HL-60 (cell line): ENCODE measurements around the gene CHTF8.

ENCODE experiments used
- DNase-seq, 2 experiments: peaks; one replicate each; pipeline ENCODE4 v3.0.0-alpha.2; 2010 to 2020; ENCODE audit warnings: low read depth in 1 of 2, low spot score in 1 of 2
- H3K27ac ChIP-seq: fragments of 250-450 bp; sonication (Bioruptor Pico); replicated peaks from 2 replicates; pipeline ENCODE4 v1.5.1; 2020; ENCODE audit warnings: mild to moderate bottlenecking, moderate library complexity
- H3K27me3 ChIP-seq: fragments of 250-450 bp; sonication (Bioruptor Pico); 2 replicates; pipeline ENCODE4 v1.5.1; 2021; ENCODE audit warnings: mild to moderate bottlenecking, moderate library complexity; ENCODE audit not compliant: insufficient read depth, poor library complexity, severe bottlenecking
- H3K4me3 ChIP-seq: replicated peaks from 2 replicates; pipeline ENCODE4 v1.5.1; 2011; ENCODE audit warnings: mild to moderate bottlenecking, control low read depth, low read length; ENCODE audit not compliant: insufficient read depth
- GABPA ChIP-seq: IDR thresholded peaks from 2 replicates; pipeline ENCODE4 v1.6.1; 2012; ENCODE audit warnings: low read depth
- POLR2AphosphoS5 ChIP-seq: IDR thresholded peaks from 2 replicates; pipeline ENCODE4 v1.6.1; 2012; ENCODE audit warnings: low read depth
- SPI1 ChIP-seq: IDR thresholded peaks from 2 replicates; pipeline ENCODE4 v1.6.1; 2012; ENCODE audit warnings: low read depth, mild to moderate bottlenecking, borderline replicate concordance
- TF ChIP-seq, protein P1 (sequence below): IDR thresholded peaks from one replicate; pipeline ENCODE4 v1.5.1; 2011; ENCODE audit warnings: low read length, control low read depth, inconsistent platforms; ENCODE audit not compliant: insufficient read depth
- TF ChIP-seq, protein P2 (sequence below): IDR thresholded peaks from 2 replicates; pipeline ENCODE4 v1.6.1; 2012; ENCODE audit warnings: low read depth; ENCODE audit not compliant: insufficient replicate concordance

The CHTF8 gene

DNA sequence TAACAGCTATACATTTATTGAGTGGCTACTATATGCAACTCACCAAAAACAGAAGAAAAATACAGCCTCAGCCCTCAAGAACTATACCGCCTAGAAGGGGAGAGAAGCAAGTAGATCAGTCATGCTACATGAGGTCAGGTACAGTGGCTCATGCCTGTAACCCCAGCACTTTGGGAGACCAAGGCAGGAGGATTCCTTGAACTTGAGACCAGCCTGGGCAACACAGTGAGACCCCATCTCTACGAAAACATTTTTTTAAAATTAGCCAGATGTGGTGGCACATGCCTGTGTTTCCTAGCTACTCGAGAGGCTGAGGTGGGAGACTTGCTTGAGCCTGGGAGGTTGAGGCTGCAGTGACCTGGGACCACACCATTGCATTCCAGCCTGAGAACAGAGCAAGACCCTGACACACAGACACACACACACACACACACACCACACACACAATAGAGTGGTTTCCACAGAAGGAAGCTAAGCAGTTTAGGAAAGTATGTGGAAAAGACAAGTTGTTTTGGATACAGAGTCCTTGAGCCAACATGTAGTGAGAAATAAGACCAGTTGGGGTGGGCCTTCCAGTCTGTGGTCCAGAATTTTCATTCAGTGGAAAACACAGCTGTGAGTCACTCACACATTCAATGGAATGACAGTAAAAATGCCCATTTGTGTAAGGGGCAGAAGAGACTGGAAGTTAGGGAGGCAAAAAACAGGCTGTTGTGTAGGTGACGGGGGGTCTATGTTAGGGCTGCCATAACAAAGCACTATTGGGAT lies 43.8 kb upstream of the CHTF8 start:
- TF ChIP-seq GABPA (no peak), SPI1 (no peak), POLR2AphosphoS5 (no peak)
- TF ChIP-seq, protein P1, sequence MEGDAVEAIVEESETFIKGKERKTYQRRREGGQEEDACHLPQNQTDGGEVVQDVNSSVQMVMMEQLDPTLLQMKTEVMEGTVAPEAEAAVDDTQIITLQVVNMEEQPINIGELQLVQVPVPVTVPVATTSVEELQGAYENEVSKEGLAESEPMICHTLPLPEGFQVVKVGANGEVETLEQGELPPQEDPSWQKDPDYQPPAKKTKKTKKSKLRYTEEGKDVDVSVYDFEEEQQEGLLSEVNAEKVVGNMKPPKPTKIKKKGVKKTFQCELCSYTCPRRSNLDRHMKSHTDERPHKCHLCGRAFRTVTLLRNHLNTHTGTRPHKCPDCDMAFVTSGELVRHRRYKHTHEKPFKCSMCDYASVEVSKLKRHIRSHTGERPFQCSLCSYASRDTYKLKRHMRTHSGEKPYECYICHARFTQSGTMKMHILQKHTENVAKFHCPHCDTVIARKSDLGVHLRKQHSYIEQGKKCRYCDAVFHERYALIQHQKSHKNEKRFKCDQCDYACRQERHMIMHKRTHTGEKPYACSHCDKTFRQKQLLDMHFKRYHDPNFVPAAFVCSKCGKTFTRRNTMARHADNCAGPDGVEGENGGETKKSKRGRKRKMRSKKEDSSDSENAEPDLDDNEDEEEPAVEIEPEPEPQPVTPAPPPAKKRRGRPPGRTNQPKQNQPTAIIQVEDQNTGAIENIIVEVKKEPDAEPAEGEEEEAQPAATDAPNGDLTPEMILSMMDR: no peak
- TF ChIP-seq, protein P2, sequence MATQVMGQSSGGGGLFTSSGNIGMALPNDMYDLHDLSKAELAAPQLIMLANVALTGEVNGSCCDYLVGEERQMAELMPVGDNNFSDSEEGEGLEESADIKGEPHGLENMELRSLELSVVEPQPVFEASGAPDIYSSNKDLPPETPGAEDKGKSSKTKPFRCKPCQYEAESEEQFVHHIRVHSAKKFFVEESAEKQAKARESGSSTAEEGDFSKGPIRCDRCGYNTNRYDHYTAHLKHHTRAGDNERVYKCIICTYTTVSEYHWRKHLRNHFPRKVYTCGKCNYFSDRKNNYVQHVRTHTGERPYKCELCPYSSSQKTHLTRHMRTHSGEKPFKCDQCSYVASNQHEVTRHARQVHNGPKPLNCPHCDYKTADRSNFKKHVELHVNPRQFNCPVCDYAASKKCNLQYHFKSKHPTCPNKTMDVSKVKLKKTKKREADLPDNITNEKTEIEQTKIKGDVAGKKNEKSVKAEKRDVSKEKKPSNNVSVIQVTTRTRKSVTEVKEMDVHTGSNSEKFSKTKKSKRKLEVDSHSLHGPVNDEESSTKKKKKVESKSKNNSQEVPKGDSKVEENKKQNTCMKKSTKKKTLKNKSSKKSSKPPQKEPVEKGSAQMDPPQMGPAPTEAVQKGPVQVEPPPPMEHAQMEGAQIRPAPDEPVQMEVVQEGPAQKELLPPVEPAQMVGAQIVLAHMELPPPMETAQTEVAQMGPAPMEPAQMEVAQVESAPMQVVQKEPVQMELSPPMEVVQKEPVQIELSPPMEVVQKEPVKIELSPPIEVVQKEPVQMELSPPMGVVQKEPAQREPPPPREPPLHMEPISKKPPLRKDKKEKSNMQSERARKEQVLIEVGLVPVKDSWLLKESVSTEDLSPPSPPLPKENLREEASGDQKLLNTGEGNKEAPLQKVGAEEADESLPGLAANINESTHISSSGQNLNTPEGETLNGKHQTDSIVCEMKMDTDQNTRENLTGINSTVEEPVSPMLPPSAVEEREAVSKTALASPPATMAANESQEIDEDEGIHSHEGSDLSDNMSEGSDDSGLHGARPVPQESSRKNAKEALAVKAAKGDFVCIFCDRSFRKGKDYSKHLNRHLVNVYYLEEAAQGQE: no peak
- H3K27me3 ChIP-seq: no peaks in the 10 kb centered on the region
- no peak overlapping the region for H3K4me3 ChIP-seq
- no peak overlapping the region for H3K27ac ChIP-seq
- DNase-seq: no peak

DNA sequence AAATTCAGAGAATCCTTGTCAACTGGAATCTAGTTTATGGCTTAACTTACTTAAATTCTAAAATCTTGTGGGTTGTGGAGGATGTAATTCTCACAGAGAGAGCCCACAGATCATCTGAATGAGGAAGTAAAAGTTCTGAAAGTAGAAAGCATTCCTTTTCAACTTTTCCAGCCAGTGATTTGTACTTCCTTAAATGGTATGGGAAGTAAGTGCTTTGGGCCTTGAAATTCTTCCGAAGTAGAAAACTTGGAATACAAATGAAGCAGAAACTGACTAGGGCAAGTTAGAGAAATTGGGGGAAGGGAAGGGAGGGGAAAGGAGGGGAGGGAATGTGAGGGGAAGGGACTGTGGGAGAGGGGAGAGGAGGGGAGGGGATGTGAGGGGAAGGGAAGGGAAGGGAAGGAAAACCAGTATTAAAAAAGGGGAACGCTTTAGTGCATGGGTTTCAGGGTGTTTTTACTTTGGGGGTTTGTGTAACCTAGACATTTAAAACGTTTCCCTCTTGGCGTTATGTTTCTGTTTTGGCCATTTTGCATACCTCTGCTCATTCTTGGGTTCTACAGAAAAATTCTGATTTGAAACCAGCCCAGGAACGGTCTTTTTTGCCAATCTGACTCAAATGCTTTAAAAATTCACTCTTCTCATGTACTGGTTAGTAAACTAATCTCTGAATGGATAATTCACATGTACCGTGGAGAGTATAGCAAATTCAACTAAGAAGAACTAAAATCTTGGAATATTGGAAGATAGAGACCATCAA lies 39.1 kb upstream of the CHTF8 start:
- no peaks in the 10 kb centered on the region for H3K27me3 ChIP-seq
- TF ChIP-seq, protein P2: no peak
- TF ChIP-seq SPI1 (no peak), POLR2AphosphoS5 (no peak), GABPA (no peak)
- TF ChIP-seq, protein P1: no peak
- no peak overlapping the region for H3K27ac ChIP-seq
- no peak for DNase-seq
- no peak overlapping the region for H3K4me3 ChIP-seq

- TF ChIP-seq GABPA: no peak
- TF ChIP-seq SPI1: no peak
- TF ChIP-seq, protein P1: no peak
- TF ChIP-seq, protein P2: no peak
- TF ChIP-seq POLR2AphosphoS5: no peak
- H3K27ac ChIP-seq: no peak overlapping the region
- no peak for DNase-seq
- H3K27me3 ChIP-seq: no peaks in the 10 kb centered on the region
- H3K4me3 ChIP-seq: no peak overlapping the region
Observed at GRCh38 chr16:69169607-69170352, 37.4 kb upstream of the CHTF8 start.
